GM19238 (cell line): ENCODE data around the gene HES4.
"Not testable (repeated sequence)": the region's sequence is repeated elsewhere in the genome, so short reads cannot be mapped to it uniquely, and the experiment has no call there.

Experiments used
- DNase-seq: peaks from one replicate; pipeline ENCODE4 v3.0.0; 2011; ENCODE audit warnings: low spot score; ENCODE audit not compliant: insufficient read length

The HES4 gene

GRCh38 chr1:980602-981395, 19.1 kb downstream of the HES4 start:
- no peak for DNase-seq

- DNase-seq, result no peak
Observed at GRCh38 chr1:980137-980571, 19.7 kb downstream of the HES4 start.

- no peak for DNase-seq
Observed at GRCh38 chr1:979744-980072, 20.2 kb downstream of the HES4 start.

DNA sequence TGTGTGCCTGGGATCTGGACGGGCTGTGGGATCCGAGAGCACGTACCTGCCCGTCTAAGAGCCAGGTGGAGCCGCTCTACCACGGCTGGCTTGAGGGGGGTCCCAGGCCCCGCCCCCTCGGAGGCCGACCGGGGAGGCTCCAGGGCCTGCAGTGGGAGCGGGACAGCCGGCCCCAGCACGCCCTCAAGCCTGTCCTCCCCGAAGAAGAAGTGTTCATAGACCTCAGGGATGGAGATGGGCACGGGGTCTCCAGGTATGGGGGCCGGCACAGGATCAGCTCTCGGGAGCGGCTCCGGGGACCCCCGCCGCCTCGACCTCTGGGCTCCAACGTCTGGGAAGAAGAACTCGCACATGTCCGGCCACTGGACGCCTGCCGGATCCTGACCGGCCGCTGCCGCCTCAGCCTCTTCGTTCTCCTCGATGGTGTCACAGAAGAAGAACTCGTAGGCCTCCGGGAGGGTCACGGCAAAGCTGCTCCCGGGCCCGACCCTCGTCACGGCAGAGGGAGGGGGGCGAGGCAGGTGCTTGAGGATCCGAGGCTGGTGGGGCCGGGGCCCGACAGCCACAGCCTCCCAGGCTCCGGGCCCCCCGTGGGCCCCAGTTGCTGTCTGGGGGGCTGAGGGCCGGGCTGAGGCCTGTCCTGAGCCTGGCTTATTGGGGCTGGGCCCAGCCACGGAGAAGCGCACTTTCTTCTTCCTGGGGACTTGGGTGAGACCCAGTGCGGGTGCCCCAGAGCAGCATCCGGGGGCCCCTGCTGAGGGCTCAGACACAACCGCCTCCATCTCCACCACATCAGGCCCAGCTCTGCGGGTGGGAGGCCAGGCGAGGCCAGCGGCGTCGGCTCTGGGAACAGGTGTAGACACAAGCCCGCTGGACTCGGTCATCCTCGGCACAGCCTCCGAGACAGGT, 20.8 kb downstream of the HES4 start:
- DNase-seq, result no peak

DNA sequence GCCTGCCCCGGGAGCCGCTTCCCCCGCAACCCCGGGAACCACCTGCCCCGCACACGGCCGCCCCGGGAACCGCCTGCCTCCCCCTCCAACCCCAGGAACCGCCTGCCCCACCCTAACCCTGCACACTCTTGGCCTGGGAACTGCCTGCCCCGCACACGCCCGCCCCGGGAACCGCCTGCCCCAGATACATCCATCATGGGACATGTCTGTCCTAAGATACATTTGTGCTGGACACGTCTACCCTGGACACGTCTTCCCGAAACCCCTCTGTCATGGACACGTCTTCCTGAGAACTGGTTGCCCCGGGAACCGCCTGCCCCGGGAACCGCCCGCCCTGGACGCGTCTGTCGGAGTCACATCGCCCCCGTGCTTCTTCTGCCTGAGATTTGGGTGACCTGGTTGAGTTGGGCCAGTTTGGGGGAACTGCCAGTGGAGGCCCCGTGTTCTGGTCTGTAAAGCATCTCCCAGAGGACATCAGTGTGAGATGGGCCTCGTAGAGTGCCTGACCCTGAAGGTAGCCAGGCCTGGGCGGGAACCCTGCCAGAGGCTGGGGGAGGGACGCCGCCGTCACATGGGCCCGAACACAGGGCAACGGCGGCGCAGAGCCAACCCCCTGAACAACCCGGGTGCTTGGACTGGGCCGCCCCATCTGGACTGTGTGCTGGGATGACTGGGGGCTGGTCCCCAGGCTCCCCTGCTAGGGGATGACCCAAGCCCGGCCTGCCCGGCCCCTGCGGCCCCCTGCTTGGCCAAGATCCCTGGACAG, 21.6 kb downstream of the HES4 start:
- no peak for DNase-seq

GRCh38 chr1:976791-977190, 23.1 kb downstream of the HES4 start:
- DNase-seq, result not testable (repeated sequence)

- DNase-seq, result peak; percentile 91
Observed at GRCh38 chr1:975896-976683, 23.8 kb downstream of the HES4 start.

GRCh38 chr1:975365-975764, 24.5 kb downstream of the HES4 start:
- DNase-seq, result no peak

- DNase-seq, result no peak
Observed at GRCh38 chr1:974687-975328, 25.1 kb downstream of the HES4 start.

GRCh38 chr1:974293-974640, 25.6 kb downstream of the HES4 start:
- DNase-seq, result no peak

- DNase-seq, result no peak
Observed at GRCh38 chr1:973459-974292, 26.2 kb downstream of the HES4 start.

- no peak for DNase-seq
Observed at GRCh38 chr1:972726-973458, 27.0 kb downstream of the HES4 start.

GRCh38 chr1:971751-972506, 28.0 kb downstream of the HES4 start:
- no peak for DNase-seq

GRCh38 chr1:970973-971730, 28.7 kb downstream of the HES4 start:
- no peak for DNase-seq

DNA sequence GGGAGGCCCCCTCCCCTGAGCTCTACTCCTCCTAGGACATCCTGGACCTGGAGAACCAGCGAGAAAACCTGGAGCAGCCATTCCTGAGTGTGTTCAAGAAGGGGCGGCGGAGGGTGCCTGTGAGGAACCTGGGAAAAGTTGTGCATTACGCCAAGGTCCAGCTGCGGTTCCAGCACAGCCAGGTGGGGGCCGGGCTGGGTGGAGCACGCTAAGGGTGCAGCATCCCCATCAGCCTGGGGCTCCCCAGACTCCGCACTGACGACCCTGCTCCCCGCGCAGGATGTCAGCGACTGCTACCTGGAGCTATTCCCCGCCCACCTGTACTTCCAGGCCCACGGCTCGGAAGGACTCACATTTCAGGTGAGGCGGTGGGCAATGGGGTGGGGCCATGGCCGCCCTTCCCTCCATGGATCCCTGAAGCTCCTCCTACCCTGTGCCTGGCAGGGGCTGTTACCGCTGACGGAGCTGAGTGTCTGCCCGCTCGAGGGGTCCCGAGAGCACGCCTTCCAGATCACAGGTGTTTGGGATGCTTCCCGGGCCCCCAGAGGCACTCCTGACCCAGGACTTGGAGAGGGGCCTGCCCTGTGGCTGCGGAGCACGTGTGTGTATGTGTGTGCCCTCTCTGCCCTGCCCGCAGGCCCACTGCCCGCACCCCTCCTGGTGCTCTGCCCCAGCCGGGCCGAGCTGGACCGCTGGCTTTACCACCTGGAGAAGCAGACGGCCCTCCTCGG, 29.5 kb downstream of the HES4 start:
- no peak for DNase-seq

GRCh38 chr1:969260-969855, 30.5 kb downstream of the HES4 start:
- no peak for DNase-seq
